K562 (cell line): ENCODE data around the gene UGT1A9. TPM values are rescaled to one million over a fixed set of nuclear protein-coding genes. Genes with fewer than 3 reads are reported as not detected.

Experiments
- ATAC-seq: fragments of 200-7000 bp; cut with Tn5 transposase; 3 replicates; pipeline ENCODE4 v1.9.1; 2020; ENCODE audit warnings: moderate library complexity
- BruUV-seq: library from RNA; stranded (reverse); fragments of 400-500 nt; replicated peaks from 2 replicates; lab custom pipeline; 2021; lab: Mats Ljungman, UMichigan
- CTCF ChIA-PET: fragments of 300-600 bp; formaldehyde crosslinking; extraction: SDS; loops from one replicate; lab custom pipeline; 2021; ENCODE audit warnings: low intra/inter-chr PET ratio; lab: Yijun Ruan, JAX
- POLR2A ChIA-PET: fragments of 300-600, 350-650 bp; sonication (Branson Sonifier 250); formaldehyde crosslinking; extraction: SDS; loops from one replicate; lab custom pipeline; 2021; ENCODE audit warnings: antibody characterized with exemption, inconsistent platforms; lab: Yijun Ruan, JAX
- DNase-seq, 4 experiments: peaks; one replicate each; pipeline versions ENCODE4 v3.0.0 to v3.0.0-alpha.2; 2011 to 2018; ENCODE audit warnings: low spot score in 3 of 4, mixed read lengths in 3 of 4; ENCODE audit errors: extremely low read depth in 1 of 4
- FAIRE-seq: peaks from 2 replicates; lab custom pipeline; 2011; peaks lifted over from hg19 to GRCh38; lab: Jason Lieb, UNC
- H2AFZ ChIP-seq: 2 replicates; pipeline ENCODE4 v1.6.0; 2011; ENCODE audit warnings: low read depth, low read length, control low read depth, inconsistent platforms
- H3K27ac ChIP-seq: fragments of 200-600 bp; 3 replicates; pipeline ENCODE4 v1.8.0; 2011; ENCODE audit warnings: low read depth, mild to moderate bottlenecking, control low read depth, inconsistent platforms, low read length, moderate library complexity, mixed read lengths; ENCODE audit errors: extremely low read depth
- H3K27me3 ChIP-seq, 2 experiments: fragments of 300-600 bp in 1 of 2; 2 replicates in 1 of 2; 3 replicates in 1 of 2; pipeline versions ENCODE4 v1.6.0 to v1.8.0; 2011; ENCODE audit warnings: inconsistent platforms in 2 of 2, low read length in 2 of 2, mild to moderate bottlenecking in 1 of 2, mixed read lengths in 1 of 2, moderate library complexity in 1 of 2; ENCODE audit not compliant: control insufficient read depth in 2 of 2, insufficient read depth in 2 of 2
- H3K36me3 ChIP-seq: fragments of 300-600 bp; 3 replicates; pipeline ENCODE4 v1.8.0; 2011; ENCODE audit warnings: mild to moderate bottlenecking, low read length, inconsistent platforms; ENCODE audit not compliant: control insufficient read depth, insufficient read depth
- H3K4me1 ChIP-seq, 2 experiments: fragments of 200-600 bp in 1 of 2; replicated peaks in 1 of 2; 2 replicates in 1 of 2; 3 replicates in 1 of 2; pipeline versions ENCODE4 v1.5.1 to v1.8.0; 2011; ENCODE audit warnings: inconsistent platforms in 2 of 2, low read length in 2 of 2, mild to moderate bottlenecking in 1 of 2, mixed read lengths in 1 of 2, moderate library complexity in 1 of 2; ENCODE audit not compliant: control insufficient read depth in 2 of 2, insufficient read depth in 2 of 2
- H3K4me2 ChIP-seq: 2 replicates; pipeline ENCODE4 v1.6.1; 2011; ENCODE audit warnings: low read length, control low read depth, inconsistent platforms, mixed read lengths; ENCODE audit not compliant: insufficient read depth
- H3K4me3 ChIP-seq: fragments of 200-600 bp; sonication (generic), shearing (Covaris generic); 2 replicates; pipeline ENCODE4 v1.5.1; 2016; ENCODE audit warnings: control low read depth, inconsistent platforms
- H3K79me2 ChIP-seq: fragments of 200-600 bp; 3 replicates; pipeline ENCODE4 v1.8.0; 2011; ENCODE audit warnings: low read length, inconsistent platforms; ENCODE audit not compliant: control insufficient read depth, insufficient read depth
- H3K9ac ChIP-seq, 2 experiments: 2 replicates each; pipeline versions ENCODE4 v1.6.0 to v1.6.1; 2011; ENCODE audit warnings: low read depth in 2 of 2, low read length in 2 of 2, control low read depth in 1 of 2, inconsistent platforms in 1 of 2, mild to moderate bottlenecking in 1 of 2, mixed read lengths in 1 of 2; ENCODE audit not compliant: insufficient read depth in 1 of 2
- H3K9me1 ChIP-seq: one replicate; pipeline ENCODE4 v1.6.0; 2011; ENCODE audit warnings: inconsistent platforms, mild to moderate bottlenecking, low read length, moderate library complexity; ENCODE audit not compliant: control insufficient read depth, insufficient read depth
- H3K9me3 ChIP-seq: replicated peaks from 2 replicates; pipeline ENCODE4 v1.5.1; 2011; ENCODE audit warnings: low read depth, low read length, inconsistent platforms; ENCODE audit not compliant: control insufficient read depth, insufficient read depth
- H4K20me1 ChIP-seq: replicated peaks from 2 replicates; pipeline ENCODE4 v1.6.1; 2011; ENCODE audit warnings: low read length, inconsistent platforms, mixed read lengths; ENCODE audit not compliant: control insufficient read depth, insufficient read depth
- ADNP ChIP-seq: fragments of 200-800 bp; sonication (Bioruptor generic); IDR thresholded peaks from 2 replicates; pipeline ENCODE4 v1.6.1; 2016; ENCODE audit warnings: missing genetic modification characterization, missing compliant biosample characterization
- CCAR2 ChIP-seq: fragments of 200-400 bp; formaldehyde crosslinking; IDR thresholded peaks from 2 replicates; pipeline ENCODE4 v1.6.1; 2017; ENCODE audit warnings: mild to moderate bottlenecking, low read depth, low read length
- DNMT1 ChIP-seq: fragments of 450-650 bp; IDR thresholded peaks from 2 replicates; pipeline ENCODE4 v1.6.1; 2016; ENCODE audit warnings: antibody characterized with exemption, mild to moderate bottlenecking
- EP400 ChIP-seq: fragments of 450-650 bp; IDR thresholded peaks from 2 replicates; pipeline ENCODE4 v1.6.1; 2017; ENCODE audit warnings: antibody characterized with exemption, mild to moderate bottlenecking, moderate library complexity
- ETV6 ChIP-seq, 3 experiments: fragments of 150-350 bp in 1 of 3; sonication (generic) in 1 of 3; formaldehyde crosslinking in 1 of 3; IDR thresholded peaks; 2 replicates each; pipeline versions ENCODE4 v1.6.1 to v1.8.0; 2014 to 2022; ENCODE audit warnings: borderline replicate concordance in 2 of 3, low read depth in 2 of 3, antibody characterized with exemption in 1 of 3, low read length in 1 of 3, mild to moderate bottlenecking in 1 of 3, missing genetic modification reagents in 1 of 3
- NONO ChIP-seq, 2 experiments: fragments of 200-400 bp in 1 of 2; fragments of 450-650 bp in 1 of 2; formaldehyde crosslinking in 1 of 2; IDR thresholded peaks; 2 replicates each; pipeline ENCODE4 v1.6.1; 2017; ENCODE audit warnings: low read depth in 2 of 2, mild to moderate bottlenecking in 2 of 2, moderate library complexity in 2 of 2, low read length in 1 of 2
- PCBP1 ChIP-seq: fragments of 200-400 bp; formaldehyde crosslinking; IDR thresholded peaks from 2 replicates; pipeline ENCODE4 v1.6.1; 2018; ENCODE audit warnings: mild to moderate bottlenecking, low read depth, low read length; ENCODE audit not compliant: poor library complexity, severe bottlenecking
- RBFOX2 ChIP-seq: fragments of 200-400 bp; formaldehyde crosslinking; IDR thresholded peaks from 2 replicates; pipeline ENCODE4 v1.6.1; 2017; ENCODE audit warnings: low read depth, mild to moderate bottlenecking, low read length, moderate library complexity
- RBM17 ChIP-seq: fragments of 200-400 bp; formaldehyde crosslinking; IDR thresholded peaks from 2 replicates; pipeline ENCODE4 v1.6.1; 2017; ENCODE audit warnings: low read depth, mild to moderate bottlenecking, low read length, borderline replicate concordance
- RBM22 ChIP-seq: fragments of 200-400 bp; formaldehyde crosslinking; IDR thresholded peaks from 2 replicates; pipeline ENCODE4 v1.6.1; 2018; ENCODE audit warnings: low read length, low read depth; ENCODE audit not compliant: poor library complexity, severe bottlenecking
- RFX1 ChIP-seq: fragments of 450-650 bp; IDR thresholded peaks from 2 replicates; pipeline ENCODE4 v1.6.1; 2016; ENCODE audit warnings: mild to moderate bottlenecking, moderate library complexity
- SAFB ChIP-seq: fragments of 200-400 bp; formaldehyde crosslinking; IDR thresholded peaks from 2 replicates; pipeline ENCODE4 v1.6.1; 2017; ENCODE audit warnings: low read depth, low read length, borderline replicate concordance
- SRF ChIP-seq, 2 experiments: fragments of 250-450, 450-650 bp in 1 of 2; sonication (Bioruptor Pico) in 1 of 2; sonication (generic) in 1 of 2; formaldehyde crosslinking; IDR thresholded peaks; 2 replicates each; pipeline versions ENCODE4 v1.5.0 to v1.5.1; 2020 to 2022; ENCODE audit warnings: mild to moderate bottlenecking in 1 of 2, missing genetic modification reagents in 1 of 2
- WHSC1 ChIP-seq: IDR thresholded peaks from one replicate; pipeline ENCODE4 v1.6.1; 2012; ENCODE audit warnings: low read length, control low read depth, inconsistent platforms
- ZNF12 ChIP-seq: sonication (generic); formaldehyde crosslinking; IDR thresholded peaks from 2 replicates; pipeline ENCODE4 v1.4.0; 2020; ENCODE audit warnings: mild to moderate bottlenecking, missing genetic modification reagents
- ZNF583 ChIP-seq: fragments of 250-450 bp; sonication (Bioruptor Pico); IDR thresholded peaks from 2 replicates; pipeline ENCODE4 v1.4.0; 2020
- ZNF586 ChIP-seq: fragments of 450-650 bp; formaldehyde crosslinking; conservative IDR thresholded peaks from 2 replicates; pipeline ENCODE4 v1.4.0; 2020; ENCODE audit warnings: mild to moderate bottlenecking, moderate library complexity
- ZNF668 ChIP-seq: fragments of 250-450 bp; sonication (Bioruptor Pico); IDR thresholded peaks from 2 replicates; pipeline ENCODE4 v1.8.0; 2022; ENCODE audit warnings: mild to moderate bottlenecking, inconsistent platforms
- WGBS: fragments of 100-300 bp; shearing (Covaris generic); methylation state at CpG from one replicate; pipeline ENCODE4 v1.1.6; 2016; ENCODE audit warnings: low coverage, mixed read lengths; ENCODE audit not compliant: insufficient coverage; ENCODE audit errors: missing lambda C conversion rate; 5-methylcytosine and 5-hydroxymethylcytosine counted together
- in situ Hi-C: fragments of 300-500 bp; cut with MboI; formaldehyde crosslinking; loops from 4 replicates; pipeline ENCODE4 v1.15.0; 2018; ENCODE audit warnings: inconsistent platforms, mixed read lengths
- intact Hi-C: fragments of 100-400 bp; cut with micrococcal nuclease; formaldehyde crosslinking; loops from 2 replicates; pipeline ENCODE4 v1.14.2; 2022
- polyA plus RNA-seq, 8 experiments: library from polyadenylated mRNA; depleted of rRNA in 4 of 8; stranded (reverse) in 5 of 8; unstranded in 3 of 8; fragments of >200 nt; fragmentation: Nextera tagmentation in 2 of 8; fragmentation: Illumina TruSeq in 1 of 8; extraction: Ambion mirVana in 2 of 8; extraction: Trizol in 1 of 8; gene quantifications; 2 replicates each; pipeline versions ENCODE4 v1.2.1 to v1.2.3, GENCODE V29; 2011 to 2014; ENCODE audit warnings: inconsistent platforms in 1 of 8, missing spikeins in 1 of 8
- total RNA-seq, 7 experiments: library from RNA; depleted of rRNA in 6 of 7; stranded (reverse); fragments of >200 nt in 6 of 7; fragmentation: Illumina TruSeq in 2 of 7; extraction: Trizol in 2 of 7; gene quantifications; 2 replicates each; pipeline versions ENCODE4 v1.2.1 to v1.2.3, GENCODE V29; 2011 to 2021; ENCODE audit warnings: low replicate concordance in 1 of 7
- TF ChIP-seq, protein P1 (sequence below): fragments of 250-450 bp; sonication (Bioruptor Pico); IDR thresholded peaks from 2 replicates; pipeline ENCODE4 v1.5.0; 2021

The UGT1A9 gene
- total and polyA plus RNA-seq, 9 of the 15 experiments (the other 6 are each of a cell fraction or from before 2014, with no cell fraction given): 0.09 TPM; not detected in 8

DNA sequence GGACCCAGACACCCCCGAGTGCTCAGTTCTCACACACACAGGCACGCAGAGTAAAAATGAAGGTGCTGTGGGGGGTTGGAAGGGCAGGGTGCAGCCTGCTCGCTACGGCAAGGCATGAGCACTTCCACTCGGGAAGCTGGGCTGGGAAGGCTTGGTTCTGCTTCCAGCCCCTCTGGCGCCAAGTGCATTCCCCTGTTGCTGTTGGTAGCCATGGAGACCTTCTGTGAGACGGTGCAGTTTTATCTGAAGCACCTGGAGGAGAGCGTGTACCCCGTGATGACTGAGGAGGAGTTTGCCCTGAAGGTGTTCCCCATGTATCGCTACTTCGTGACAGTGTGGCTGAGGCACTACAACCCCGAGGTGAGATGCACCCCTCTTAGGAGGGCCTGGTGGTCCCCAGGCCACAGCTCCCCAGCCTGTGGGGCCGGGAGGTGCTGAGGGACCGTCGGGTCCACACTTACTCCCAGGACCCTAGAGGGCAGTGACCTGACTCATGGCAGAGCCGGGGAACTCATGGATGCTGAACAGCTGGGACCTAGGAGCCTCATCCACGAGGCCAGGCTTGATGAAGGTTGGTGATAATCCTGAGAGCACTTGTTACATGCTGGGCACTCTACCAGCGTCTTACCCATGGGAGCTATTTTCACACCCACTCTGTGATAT lies 121.9 kb downstream of the UGT1A9 start (continued):
- TF ChIP-seq CCAR2: no peak

DNA sequence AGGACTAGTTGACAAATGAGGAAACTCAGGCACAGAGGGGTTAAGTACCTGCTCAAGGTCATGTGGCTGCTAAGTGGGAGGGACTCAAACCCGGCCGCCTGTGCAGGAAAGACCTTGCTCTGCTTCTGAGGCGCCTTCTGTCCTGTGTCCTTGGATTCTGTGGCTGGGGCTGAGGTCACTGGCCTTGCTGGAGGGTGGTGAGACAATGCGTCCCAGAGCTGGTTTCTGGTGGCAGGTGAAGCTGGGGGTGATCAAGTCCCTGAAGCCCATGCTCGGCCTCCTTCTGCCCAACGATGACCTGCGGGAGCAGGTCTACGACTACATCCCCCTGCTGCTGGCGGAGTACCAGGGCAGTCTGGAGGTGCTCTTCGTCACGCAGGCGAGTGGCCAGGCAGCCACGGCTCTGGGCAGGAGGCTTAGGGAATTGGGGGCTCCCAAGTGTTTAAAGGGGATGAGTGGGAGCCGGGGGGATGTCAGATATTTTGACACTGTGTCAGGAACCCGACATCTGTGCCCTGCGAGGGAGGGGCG lies 122.5 kb downstream of the UGT1A9 start:
- Histone ChIP-seq H3K4me1 (no peaks in the 10 kb centered on the region; a peak in 1 of 5 replicates), H2AFZ (no peak overlapping the region), H3K9me1 (no peaks in the 10 kb centered on the region), H3K36me3 (no peaks in the 10 kb centered on the region), H3K9me3 (no peaks in the 10 kb centered on the region), H3K4me2 (no peak overlapping the region)
- BruUV-seq: no TSS peak
- POLR2A ChIA-PET: interaction anchor here (0.8 kb wide), 1 partner anchor 14 kb away, joined by 3 read pairs; no protein-coding TSS in a partner anchor
- no peak for TF ChIP-seq PCBP1
- no peak for TF ChIP-seq NONO (IDR thresholded peaks at IDR 0.05; ENCODE audit: low read depth in 2 of 2, low read length in 1 of 2)
- no peak for TF ChIP-seq DNMT1
- no peak for TF ChIP-seq ADNP
- TF ChIP-seq SAFB: no peak
- no peak for TF ChIP-seq ZNF583 (CRISPR knock-in tag)
- TF ChIP-seq, protein P1, sequence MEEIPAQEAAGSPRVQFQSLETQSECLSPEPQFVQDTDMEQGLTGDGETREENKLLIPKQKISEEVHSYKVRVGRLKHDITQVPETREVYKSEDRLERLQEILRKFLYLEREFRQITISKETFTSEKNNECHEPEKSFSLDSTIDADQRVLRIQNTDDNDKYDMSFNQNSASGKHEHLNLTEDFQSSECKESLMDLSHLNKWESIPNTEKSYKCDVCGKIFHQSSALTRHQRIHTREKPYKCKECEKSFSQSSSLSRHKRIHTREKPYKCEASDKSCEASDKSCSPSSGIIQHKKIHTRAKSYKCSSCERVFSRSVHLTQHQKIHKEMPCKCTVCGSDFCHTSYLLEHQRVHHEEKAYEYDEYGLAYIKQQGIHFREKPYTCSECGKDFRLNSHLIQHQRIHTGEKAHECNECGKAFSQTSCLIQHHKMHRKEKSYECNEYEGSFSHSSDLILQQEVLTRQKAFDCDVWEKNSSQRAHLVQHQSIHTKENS (CRISPR knock-in tag): no peak
- TF ChIP-seq RBM17: no peak
- no peak for TF ChIP-seq EP400
- no peak for TF ChIP-seq SRF (CRISPR knock-in tag; IDR thresholded peaks at IDR 0.05)
- no peak for TF ChIP-seq RBFOX2
- no peak for TF ChIP-seq RFX1
- TF ChIP-seq ZNF12 (CRISPR knock-in tag): no peak
- TF ChIP-seq WHSC1: no peak
- TF ChIP-seq RBM22: no peak
- TF ChIP-seq ETV6 (IDR thresholded peaks at IDR 0.05; ENCODE audit: borderline replicate concordance in 1 of 2, low read depth in 2 of 2, low read length in 1 of 2): no peak
- no peak for TF ChIP-seq ETV6 (CRISPR knock-in tag; IDR thresholded peaks at IDR 0.05; ENCODE audit: borderline replicate concordance)
- no peak for TF ChIP-seq ZNF668
- TF ChIP-seq ZNF586 (CRISPR knock-in tag): no peak
- TF ChIP-seq, all 486 proteins: peak for 0
- no peak overlapping the region for H3K4me3 ChIP-seq
- H3K27me3 ChIP-seq: peaks cover 0 to 42% of the 10 kb centered on the region in 2 experiments; a peak in 2 of 5 replicates
- no peak for ATAC-seq
- no peaks in the 10 kb centered on the region for H4K20me1 ChIP-seq
- no peak overlapping the region for H3K27ac ChIP-seq
- H3K79me2 ChIP-seq: no peaks in the 10 kb centered on the region
- FAIRE-seq: no peak
- DNase-seq: no peak
- CTCF ChIA-PET: no interaction called here
- intact Hi-C loops (no loop called here), in situ Hi-C loops (no loop called here)
- H3K9ac ChIP-seq: no peak overlapping the region
- WGBS: 2% methylated on average over 13 of the region's 17 CpGs
